ENCODE results near the gene E2F6.

Gene E2F6

GRCh38 chr2:11457935-11458334, 8.0 kb downstream of the E2F6 start:
- DNase-seq (ENCODE audit: low spot score): no peak

GRCh38 chr2:11456251-11456650, 9.7 kb downstream of the E2F6 start:
- DNase-seq (ENCODE audit: low spot score): no peak

GRCh38 chr2:11454824-11455223, 11.1 kb downstream of the E2F6 start:
- no peak for DNase-seq (ENCODE audit: low spot score)

- DNase-seq (ENCODE audit: low spot score): no peak
These were observed 15.2 kb downstream of the E2F6 start for GRCh38 chr2:11450791-11451190.

GRCh38 chr2:11446733-11447248, 19.2 kb downstream of the E2F6 start:
- DNase-seq (ENCODE audit: low spot score): peak; percentile 46

- no peak for DNase-seq (ENCODE audit: low spot score)
These were observed 21.2 kb downstream of the E2F6 start for GRCh38 chr2:11444737-11445136.

- DNase-seq (ENCODE audit: low spot score): no peak
These were observed 27.3 kb downstream of the E2F6 start for GRCh38 chr2:11438555-11439080.

GRCh38 chr2:11437602-11438001, 28.4 kb downstream of the E2F6 start:
- no peak for DNase-seq (ENCODE audit: low spot score)

GRCh38 chr2:11435036-11435435, 30.9 kb downstream of the E2F6 start:
- DNase-seq (ENCODE audit: low spot score): no peak

- no peak for DNase-seq (ENCODE audit: low spot score)
These were observed 31.5 kb downstream of the E2F6 start for GRCh38 chr2:11434443-11434842.

- DNase-seq (ENCODE audit: low spot score): no peak
These were observed 32.1 kb downstream of the E2F6 start for GRCh38 chr2:11433822-11434221.

GRCh38 chr2:11430729-11431128, 35.2 kb downstream of the E2F6 start:
- DNase-seq (ENCODE audit: low spot score): no peak

- no peak for DNase-seq (ENCODE audit: low spot score)
These were observed 38.7 kb downstream of the E2F6 start for GRCh38 chr2:11427224-11427623.

GRCh38 chr2:11422901-11423435, 43.0 kb downstream of the E2F6 start:
- no peak for DNase-seq (ENCODE audit: low spot score)

- no peak for DNase-seq (ENCODE audit: low spot score)
These were observed 43.5 kb downstream of the E2F6 start for GRCh38 chr2:11422491-11422865.

- no peak for DNase-seq (ENCODE audit: low spot score)
These were observed 44.0 kb downstream of the E2F6 start for GRCh38 chr2:11421863-11422490.

GRCh38 chr2:11420671-11421070, 45.3 kb downstream of the E2F6 start:
- DNase-seq (ENCODE audit: low spot score): no peak

- DNase-seq (ENCODE audit: low spot score): no peak
These were observed 45.8 kb downstream of the E2F6 start for GRCh38 chr2:11420190-11420589.

- no peak for DNase-seq (ENCODE audit: low spot score)
These were observed 46.2 kb downstream of the E2F6 start for GRCh38 chr2:11419781-11420180.

- DNase-seq (ENCODE audit: low spot score): no peak
These were observed 47.9 kb downstream of the E2F6 start for GRCh38 chr2:11417946-11418585.

GRCh38 chr2:11416931-11417330, 49.0 kb downstream of the E2F6 start:
- no peak for DNase-seq (ENCODE audit: low spot score)

- DNase-seq (ENCODE audit: low spot score): no peak
These were observed 49.8 kb downstream of the E2F6 start for GRCh38 chr2:11416186-11416585.

- no peak for DNase-seq (ENCODE audit: low spot score)
These were observed 51.4 kb downstream of the E2F6 start for GRCh38 chr2:11414372-11415124.
